ENCODE results near the gene NCK1.
"Not testable (repeated sequence)": the region's sequence is repeated elsewhere in the genome, so short reads cannot be mapped to it uniquely, and the experiment has no call there.

NCK1 gene

DNA sequence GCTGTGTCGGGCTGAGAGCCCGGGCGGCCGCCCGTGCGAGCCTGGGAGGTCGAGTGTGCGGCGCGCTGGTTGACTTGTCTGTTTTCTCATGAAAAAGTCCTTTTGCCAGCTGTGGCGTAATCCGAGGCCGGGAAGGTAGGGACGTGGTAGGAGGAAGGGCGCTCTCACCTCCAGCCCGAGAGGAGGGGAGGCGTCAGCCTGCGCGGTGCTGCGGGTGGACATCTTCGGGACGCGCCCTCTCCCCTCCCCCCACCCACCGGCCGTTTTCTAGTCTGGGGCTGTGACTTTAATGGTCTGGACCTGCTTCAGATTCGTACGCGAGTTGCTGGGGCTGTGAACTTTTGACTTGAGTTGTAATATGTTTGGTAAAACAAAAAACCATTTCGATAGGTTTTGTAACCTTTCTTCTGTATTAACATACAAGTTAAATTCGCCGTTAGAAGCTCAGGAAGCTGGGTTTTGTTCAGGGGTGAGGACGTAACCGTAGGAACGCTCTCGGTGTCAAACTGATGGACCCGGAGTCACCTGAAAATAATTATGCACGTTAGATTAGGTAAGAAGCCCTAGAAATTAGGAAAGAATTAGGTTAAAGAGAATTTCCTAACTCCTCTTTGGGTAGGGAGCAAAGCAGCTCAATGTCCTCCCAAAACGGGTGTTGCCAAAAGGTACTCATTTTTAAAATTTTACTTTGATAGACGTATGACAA, 762 bp downstream of the NCK1 start:
- peak; percentile 39 to 68 for DNase-seq

DNA sequence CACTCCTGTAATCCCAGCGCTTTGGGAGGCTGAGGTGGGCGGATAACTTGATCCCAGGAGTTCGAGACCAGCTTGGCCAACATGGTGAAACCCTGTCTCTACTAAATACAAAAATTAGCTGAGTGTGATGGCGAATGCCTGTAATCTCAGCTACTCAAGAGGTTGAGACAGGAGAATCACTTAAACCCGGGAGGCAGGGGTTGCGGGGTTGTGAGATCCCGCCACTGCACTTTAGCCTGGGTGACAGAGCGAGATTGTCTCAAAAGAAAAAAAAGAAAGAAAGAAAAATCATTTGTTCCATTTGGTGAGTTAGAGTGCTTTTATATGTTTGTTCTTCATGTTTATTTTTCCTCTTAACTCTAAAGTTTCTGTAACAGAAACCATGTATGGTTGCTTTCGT, 7.3 kb downstream of the NCK1 start:
- DNase-seq, result no peak

DNA sequence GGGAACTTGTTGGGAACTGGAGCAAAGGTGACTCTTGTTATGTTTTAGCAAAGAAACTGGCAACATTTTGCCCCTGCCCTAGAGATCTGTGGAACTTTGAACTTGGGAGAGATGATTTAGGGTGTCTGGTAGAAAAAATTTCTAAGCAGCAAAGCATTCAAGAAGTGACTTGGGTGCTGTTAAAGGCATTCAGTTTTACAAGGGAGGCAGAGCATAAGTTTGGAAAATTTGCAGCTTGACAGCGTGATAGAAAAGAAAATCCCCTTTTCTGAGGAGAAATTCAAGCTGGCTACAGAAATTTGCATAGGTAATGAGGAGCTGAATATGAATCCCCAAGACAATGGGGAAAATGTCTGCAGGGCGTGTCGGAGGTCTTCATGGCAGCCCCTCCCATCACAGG, 10.2 kb downstream of the NCK1 start:
- DNase-seq, result not testable (repeated sequence)

DNA sequence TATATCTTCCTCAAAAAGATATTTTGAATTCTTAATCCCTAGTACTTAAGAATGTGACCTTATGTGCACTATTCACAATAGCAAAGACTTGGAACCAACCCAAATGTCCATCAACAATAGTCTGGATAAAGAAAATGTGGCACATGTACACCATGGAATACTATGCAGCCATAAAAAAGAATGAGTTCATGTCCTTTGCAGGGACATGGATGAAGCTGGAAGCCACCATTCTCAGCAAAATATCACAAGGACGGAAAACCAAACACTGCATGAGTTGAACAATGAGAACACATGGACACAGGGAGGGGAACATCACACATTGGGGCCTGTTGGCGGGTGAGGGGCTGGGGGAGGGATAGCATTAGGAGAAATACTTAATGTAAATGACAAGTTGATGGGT, 17.5 kb downstream of the NCK1 start:
- DNase-seq, result not testable (repeated sequence)

DNA sequence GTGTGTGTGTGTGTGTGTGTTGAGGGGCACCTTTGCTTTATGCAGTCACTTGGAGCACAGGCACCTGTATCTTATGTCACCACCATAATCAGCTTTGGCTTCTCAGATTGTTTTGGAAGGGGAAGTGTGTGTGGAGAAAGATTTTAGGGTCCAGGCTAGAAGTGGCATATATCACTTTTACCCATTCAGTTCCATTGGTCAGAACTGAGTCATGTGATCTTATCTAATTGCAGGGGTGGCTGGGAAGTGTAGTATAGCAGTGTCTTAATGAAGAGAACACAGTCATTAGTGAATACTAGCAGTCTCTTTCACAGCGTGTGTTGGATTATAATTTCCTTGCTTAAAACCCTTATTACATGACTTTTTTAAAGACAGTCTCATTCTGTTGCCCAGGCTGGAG, 20.6 kb downstream of the NCK1 start:
- no peak for DNase-seq

DNA sequence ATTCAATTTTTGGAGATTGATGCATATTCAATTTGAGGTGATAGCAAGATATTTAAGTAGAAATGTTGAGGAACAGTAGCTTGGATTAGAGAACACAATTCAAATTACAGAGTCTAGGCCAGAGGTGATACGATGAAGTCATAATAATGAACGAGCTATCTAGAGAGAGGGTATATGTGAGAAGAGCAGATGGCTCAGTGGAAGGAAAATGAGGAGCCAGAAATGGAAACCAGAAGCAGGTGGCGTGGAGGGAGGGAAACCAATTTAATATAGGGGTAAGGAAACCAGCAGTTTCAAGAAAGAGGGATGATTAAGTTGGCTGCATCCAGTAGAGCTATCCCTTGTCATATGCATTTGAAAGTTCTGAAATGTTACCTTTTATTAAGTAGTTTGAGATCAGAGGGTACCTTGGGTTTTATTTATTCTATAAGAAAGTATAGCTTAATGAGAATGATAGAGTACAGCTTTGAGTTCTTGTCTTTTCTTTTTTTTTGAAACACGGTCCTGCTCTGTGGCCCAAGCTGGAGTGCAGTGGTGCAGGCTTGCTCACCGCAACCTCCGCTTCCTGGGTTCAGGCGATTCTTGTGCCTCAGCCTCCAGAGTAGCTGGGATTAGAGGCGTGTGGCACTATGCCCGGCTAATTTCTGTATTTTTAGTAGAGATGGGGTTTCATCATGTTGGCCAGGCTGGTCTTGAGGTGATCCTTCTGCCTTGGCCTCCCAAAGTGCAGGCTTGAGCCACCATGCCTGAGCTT, 22.1 kb downstream of the NCK1 start:
- DNase-seq, result peak in 1 of 2 experiments; percentile 16

- no peak for DNase-seq
Measured at GRCh38 chr3:136885357-136886213, 23.6 kb downstream of the NCK1 start.

GRCh38 chr3:136889947-136890346, 27.9 kb downstream of the NCK1 start:
- no peak for DNase-seq

GRCh38 chr3:136891934-136892855, 30.2 kb downstream of the NCK1 start:
- no peak for DNase-seq

GRCh38 chr3:136893848-136894443, 31.9 kb downstream of the NCK1 start:
- no peak for DNase-seq

- not testable (repeated sequence) for DNase-seq
Measured at GRCh38 chr3:136897171-136897570, 35.2 kb downstream of the NCK1 start.

DNA sequence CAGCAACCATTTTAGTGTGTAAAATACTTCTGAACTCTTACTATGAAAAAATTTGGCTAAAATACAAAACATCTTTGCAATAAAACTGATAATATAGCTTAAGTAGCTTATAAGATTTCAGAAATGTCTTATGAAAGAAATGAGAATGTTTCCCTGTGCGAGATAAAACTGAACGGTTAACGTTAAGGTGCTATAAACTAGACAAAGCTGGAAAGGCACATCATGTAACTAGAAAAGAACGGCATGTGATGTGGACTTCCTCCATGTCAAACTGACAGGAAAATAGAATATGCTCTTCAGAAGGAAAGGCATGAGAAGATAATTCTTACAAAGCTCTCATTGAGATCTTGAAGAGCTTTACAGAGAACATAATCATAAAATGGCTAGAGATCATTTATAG, 36.5 kb downstream of the NCK1 start:
- DNase-seq, result no peak

GRCh38 chr3:136898954-136899353, 36.9 kb downstream of the NCK1 start:
- no peak for DNase-seq

DNA sequence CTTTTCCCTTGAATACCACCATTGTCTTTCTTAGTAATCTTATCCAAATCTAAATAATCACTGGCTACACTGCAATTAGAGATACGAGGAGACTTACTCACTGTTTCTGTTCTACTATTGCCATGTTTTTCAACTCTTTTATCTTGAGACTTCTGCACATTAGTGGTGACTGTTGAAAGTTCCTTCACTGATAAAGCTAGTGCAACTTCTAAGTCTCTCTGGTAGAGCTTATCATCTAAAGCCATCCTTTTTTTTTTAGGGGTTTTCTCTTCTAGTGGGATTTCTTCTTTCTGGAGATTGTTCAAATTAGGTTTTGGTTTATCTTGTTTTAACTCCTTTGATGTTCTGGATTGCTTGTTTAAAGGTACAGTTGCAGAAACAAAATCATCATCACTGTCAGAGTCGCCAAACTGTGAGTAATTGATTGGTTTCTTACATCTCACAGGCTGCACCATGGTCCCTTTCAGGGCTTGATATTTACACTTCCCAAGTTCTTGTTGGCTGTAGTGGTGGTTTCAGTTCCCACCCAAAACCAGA, 37.7 kb downstream of the NCK1 start:
- DNase-seq, result no peak

GRCh38 chr3:136900694-136901093, 38.7 kb downstream of the NCK1 start:
- not testable (repeated sequence) for DNase-seq

GRCh38 chr3:136901391-136901790, 39.4 kb downstream of the NCK1 start:
- no peak for DNase-seq

DNA sequence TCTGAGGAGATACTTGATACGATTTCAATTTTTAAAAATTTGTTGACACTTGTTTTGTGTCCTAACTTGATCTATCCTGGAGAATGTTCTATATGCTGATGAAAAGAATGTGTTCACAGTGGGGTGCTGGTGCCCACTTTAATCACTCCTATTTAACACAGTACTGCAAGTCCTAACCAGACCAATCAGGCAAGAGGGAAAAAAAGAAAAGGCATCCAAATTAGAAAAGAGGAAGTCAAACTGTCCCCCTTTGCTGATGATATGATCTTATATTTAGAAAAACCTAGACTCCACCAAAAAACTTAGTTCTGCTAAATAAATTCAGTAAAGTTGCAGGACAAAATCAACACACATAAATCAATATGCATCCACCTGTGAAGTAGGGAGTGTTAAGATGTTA, 40.5 kb downstream of the NCK1 start:
- DNase-seq, result not testable (repeated sequence)

DNA sequence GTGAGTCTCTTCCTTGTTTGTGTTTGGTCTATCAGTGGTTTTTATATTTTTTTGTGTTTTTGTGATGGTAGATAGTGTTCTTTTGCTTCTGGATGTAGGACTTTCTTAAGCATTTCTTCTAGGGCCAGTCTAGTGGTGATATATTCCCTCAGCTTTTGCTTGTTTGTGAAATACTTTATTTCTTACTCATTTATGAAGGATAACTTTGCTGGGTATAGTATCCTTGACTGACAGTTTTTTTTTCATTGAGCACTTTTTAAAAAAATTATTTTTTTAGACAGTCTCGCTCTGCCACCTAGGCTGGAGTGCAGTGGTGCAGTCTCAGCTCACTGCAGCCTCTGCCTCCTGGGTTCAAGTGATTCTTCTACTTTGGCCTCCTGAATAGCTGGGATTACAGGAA, 41.9 kb downstream of the NCK1 start:
- DNase-seq, result no peak

DNA sequence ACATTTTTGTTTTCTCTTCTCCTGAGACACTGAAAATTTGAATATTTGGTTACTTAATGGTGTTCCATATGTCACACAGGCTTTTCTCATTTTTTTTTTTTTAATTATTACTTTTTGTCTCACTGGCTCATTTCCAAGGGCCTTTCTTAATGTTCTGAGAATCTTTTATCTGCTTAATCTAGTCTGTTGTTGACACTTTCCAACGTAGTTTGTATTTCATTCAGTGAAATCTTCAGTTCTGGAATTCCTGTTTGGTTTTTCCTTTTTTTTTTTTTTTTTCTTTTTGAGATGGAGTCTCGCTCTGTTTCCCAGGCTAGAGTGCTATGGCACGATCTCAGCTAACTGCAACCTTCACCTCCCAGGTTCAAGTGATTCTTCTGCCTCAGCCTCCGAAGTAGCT, 42.7 kb downstream of the NCK1 start:
- DNase-seq, result no peak

- no peak for DNase-seq
Measured at GRCh38 chr3:136905549-136905948, 43.5 kb downstream of the NCK1 start.

GRCh38 chr3:136906725-136907124, 44.7 kb downstream of the NCK1 start:
- no peak for DNase-seq

- DNase-seq, result no peak
Measured at GRCh38 chr3:136908297-136908696, 46.3 kb downstream of the NCK1 start.

Data from SHP77 (cell line).